ENCODE results near the gene CLK2. TPM values are rescaled to one million over a fixed set of nuclear protein-coding genes. Genes with fewer than 3 reads are reported as not detected.
"Not testable (repeated sequence)": the region's sequence is repeated elsewhere in the genome, so short reads cannot be mapped to it uniquely, and the experiment has no call there.

CLK2 gene
- total RNA-seq, 4 donors from 2014 or later = 14.4 to 51.4 (median 32.9) TPM

DNA sequence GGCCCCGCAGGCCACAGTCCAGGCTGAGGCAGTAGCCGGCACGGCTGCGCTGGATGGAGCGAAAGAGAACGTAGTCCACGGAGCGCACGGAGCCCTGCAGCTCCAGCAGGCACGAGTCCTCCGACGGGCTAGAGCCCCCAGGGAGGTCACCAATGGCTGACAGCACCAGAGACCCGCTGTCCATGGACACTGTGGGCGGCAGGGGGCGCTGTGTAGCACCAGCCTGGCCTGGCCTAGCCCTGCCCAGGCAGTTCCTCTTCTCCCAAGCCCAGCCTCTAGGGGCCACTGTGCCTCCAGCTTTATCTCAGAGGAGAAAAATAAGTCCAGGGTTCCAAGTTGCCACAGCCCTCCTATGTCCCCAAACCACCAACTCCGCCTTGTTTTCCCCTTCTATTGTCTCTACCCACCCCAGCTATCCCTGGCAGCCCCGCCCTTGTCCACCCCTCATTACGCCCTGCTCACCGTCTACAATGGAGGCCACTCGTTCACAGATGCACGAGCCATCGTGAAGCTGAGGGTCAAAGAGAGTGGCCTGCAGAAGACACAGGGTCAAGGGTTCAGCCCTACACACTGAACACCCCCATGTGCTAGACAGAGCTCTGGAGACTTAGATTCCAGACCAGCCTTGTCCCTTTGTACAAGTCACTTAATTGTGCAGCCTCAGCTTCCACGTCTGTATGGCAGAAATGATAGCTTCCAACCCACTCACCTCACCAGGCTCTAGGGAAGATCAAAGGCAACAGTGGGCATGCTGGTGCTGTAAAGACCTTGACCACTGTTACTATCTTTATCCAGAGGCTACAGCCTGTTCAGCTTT, 22.5 kb downstream of the CLK2 start:
- H3K27me3 ChIP-seq = no peaks in the 10 kb centered on the region
- H3K27ac ChIP-seq = peak overlapping the region in 3 of 4 donors; percentile 45 to 70 (median 68)
- peak; percentile 35 for TF ChIP-seq POLR2AphosphoS5 (IDR thresholded peaks at IDR 0.05)
- no peak for TF ChIP-seq POLR2A (IDR thresholded peaks at IDR 0.05)
- TF ChIP-seq, protein P1, sequence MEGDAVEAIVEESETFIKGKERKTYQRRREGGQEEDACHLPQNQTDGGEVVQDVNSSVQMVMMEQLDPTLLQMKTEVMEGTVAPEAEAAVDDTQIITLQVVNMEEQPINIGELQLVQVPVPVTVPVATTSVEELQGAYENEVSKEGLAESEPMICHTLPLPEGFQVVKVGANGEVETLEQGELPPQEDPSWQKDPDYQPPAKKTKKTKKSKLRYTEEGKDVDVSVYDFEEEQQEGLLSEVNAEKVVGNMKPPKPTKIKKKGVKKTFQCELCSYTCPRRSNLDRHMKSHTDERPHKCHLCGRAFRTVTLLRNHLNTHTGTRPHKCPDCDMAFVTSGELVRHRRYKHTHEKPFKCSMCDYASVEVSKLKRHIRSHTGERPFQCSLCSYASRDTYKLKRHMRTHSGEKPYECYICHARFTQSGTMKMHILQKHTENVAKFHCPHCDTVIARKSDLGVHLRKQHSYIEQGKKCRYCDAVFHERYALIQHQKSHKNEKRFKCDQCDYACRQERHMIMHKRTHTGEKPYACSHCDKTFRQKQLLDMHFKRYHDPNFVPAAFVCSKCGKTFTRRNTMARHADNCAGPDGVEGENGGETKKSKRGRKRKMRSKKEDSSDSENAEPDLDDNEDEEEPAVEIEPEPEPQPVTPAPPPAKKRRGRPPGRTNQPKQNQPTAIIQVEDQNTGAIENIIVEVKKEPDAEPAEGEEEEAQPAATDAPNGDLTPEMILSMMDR (IDR thresholded peaks at IDR 0.05) = peak in 3 of 4 experiments; percentile 99 to 100 (median 99)
- H3K9me3 ChIP-seq = no peaks in the 10 kb centered on the region
- 35% methylated on average over 4 of the region's 23 CpGs; no CpG with 5 or more reads in 1 of the 2 donors for WGBS, 2 donors (ENCODE audit: low coverage in 1 of 2)
- H3K4me1 ChIP-seq = peaks cover 0 to 46% (median 24%) of the 10 kb centered on the region in 3 donors
- peaks cover 0 to 24% of the 10 kb centered on the region in 2 donors for H3K36me3 ChIP-seq
- ATAC-seq = peak; percentile 76
- peak overlapping the region in 1 of 2 donors; percentile 39 for H3K4me3 ChIP-seq

DNA sequence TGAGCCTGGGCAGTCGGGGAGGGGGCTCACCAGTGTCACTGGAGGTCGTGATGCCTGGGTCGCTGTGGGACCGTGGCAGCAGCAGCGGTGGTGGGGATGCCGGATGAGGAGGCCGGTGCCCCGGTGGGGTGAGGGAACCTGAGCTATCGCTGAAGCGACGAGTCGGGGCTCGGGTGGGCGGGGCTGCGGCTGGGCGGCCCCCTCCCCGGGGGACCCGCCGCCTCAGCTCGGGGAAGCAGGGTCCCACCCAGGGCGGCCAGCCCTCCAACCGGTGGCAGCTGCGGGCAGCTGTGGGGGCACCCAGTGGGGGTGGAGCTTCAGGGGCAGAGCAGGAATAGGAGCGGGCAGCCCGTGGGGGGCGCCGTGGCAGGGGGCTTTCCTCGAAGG, 23.1 kb downstream of the CLK2 start:
- peaks cover 0 to 24% of the 10 kb centered on the region in 2 donors for H3K36me3 ChIP-seq
- H3K27me3 ChIP-seq = no peaks in the 10 kb centered on the region
- no peaks in the 10 kb centered on the region for H3K9me3 ChIP-seq
- ATAC-seq = no peak
- TF ChIP-seq POLR2A (IDR thresholded peaks at IDR 0.05) (no peak), EP300 (IDR thresholded peaks at IDR 0.05) (no peak)
- H3K4me3 ChIP-seq = peak overlapping the region in 1 of 2 donors; percentile 39
- peaks cover 0 to 49% (median 24%) of the 10 kb centered on the region in 3 donors for H3K4me1 ChIP-seq
- WGBS, 2 donors (ENCODE audit: low coverage in 1 of 2) = no CpG with 5 or more reads among the region's 28 CpGs
- H3K27ac ChIP-seq = peak overlapping the region in 3 of 4 donors; percentile 45 to 70 (median 68)

GRCh38 chr1:155247667-155248553, 25.4 kb downstream of the CLK2 start:
- peaks cover 0 to 46% (median 19%) of the 10 kb centered on the region in 3 donors for H3K4me1 ChIP-seq
- 80 to 100% methylated on average over 1 to 9 of the region's 26 CpGs for WGBS, 2 donors (ENCODE audit: low coverage in 1 of 2)
- H3K27me3 ChIP-seq = no peaks in the 10 kb centered on the region
- peaks cover 0 to 24% of the 10 kb centered on the region in 2 donors for H3K36me3 ChIP-seq
- no peaks in the 10 kb centered on the region for H3K9me3 ChIP-seq
- ATAC-seq = no peak
- no peak overlapping the region for H3K27ac ChIP-seq
- H3K4me3 ChIP-seq = no peak overlapping the region
- TF ChIP-seq POLR2AphosphoS5 (IDR thresholded peaks at IDR 0.05) (no peak), POLR2A (IDR thresholded peaks at IDR 0.05) (no peak), EP300 (IDR thresholded peaks at IDR 0.05) (no peak)
- TF ChIP-seq, protein P1 (IDR thresholded peaks at IDR 0.05) = no peak

DNA sequence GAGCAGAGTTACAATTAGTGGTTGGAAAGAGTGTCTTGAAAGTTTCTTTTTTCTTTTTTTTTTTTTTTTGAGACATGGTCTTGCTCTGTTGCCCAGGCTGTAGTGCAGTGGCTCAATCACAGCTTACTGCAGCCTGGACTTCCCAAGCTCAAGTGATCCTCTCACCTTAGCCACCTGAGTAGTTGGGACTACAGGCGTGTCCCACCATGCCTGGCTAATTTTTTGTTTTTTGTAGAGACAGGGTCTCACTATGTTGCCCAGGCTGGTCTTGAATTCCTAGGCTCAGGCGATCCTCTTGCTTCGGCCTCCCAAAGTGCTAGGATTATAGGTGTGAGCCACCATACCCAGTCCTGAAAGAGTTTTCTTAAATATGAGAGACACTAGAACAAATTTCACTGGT, 26.5 kb downstream of the CLK2 start:
- H3K27ac ChIP-seq, H3K9me3 ChIP-seq, ATAC-seq, H3K4me3 ChIP-seq, H3K27me3 ChIP-seq: not testable (repeated sequence)
- 100% methylated on average over 1 of the region's 3 CpGs; no CpG with 5 or more reads in 1 of the 2 donors for WGBS, 2 donors (ENCODE audit: low coverage in 1 of 2)
- peaks cover 0 to 24% of the 10 kb centered on the region in 2 donors for H3K36me3 ChIP-seq
- peaks cover 0 to 51% (median 22%) of the 10 kb centered on the region in 3 donors for H3K4me1 ChIP-seq

DNA sequence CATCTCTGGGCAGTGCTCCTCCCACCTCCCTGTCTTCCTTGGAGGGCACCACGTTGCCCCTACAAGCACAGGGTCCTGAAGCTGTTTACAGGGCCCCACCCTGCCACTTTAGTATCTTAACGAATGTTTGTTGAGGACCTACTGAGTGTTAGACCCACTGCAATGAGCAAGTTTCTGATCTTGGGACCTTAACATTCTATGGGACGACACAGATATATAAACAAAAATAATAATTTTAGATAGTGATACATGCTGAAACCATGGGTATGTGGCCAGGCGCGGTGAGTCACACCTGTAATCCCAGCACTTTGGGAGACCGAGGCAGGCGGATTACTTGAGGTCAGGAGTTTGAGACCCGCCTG, 28.2 kb downstream of the CLK2 start:
- peak overlapping the region; percentile 78 to 90 (median 88) for H3K27ac ChIP-seq
- peaks cover 0 to 50% (median 15%) of the 10 kb centered on the region in 3 donors for H3K4me1 ChIP-seq
- H3K36me3 ChIP-seq = peaks cover 0 to 24% of the 10 kb centered on the region in 2 donors
- peak overlapping the region; percentile 49 to 55 for H3K4me3 ChIP-seq
- no peaks in the 10 kb centered on the region for H3K27me3 ChIP-seq
- TF ChIP-seq, protein P1 (IDR thresholded peaks at IDR 0.05) = no peak
- TF ChIP-seq POLR2A (IDR thresholded peaks at IDR 0.05) (no peak), POLR2AphosphoS5 (IDR thresholded peaks at IDR 0.05) (no peak), EP300 (IDR thresholded peaks at IDR 0.05) (no peak)
- WGBS, 2 donors (ENCODE audit: low coverage in 1 of 2) = 56 to 67% methylated on average over 3 to 7 of the region's 8 CpGs
- ATAC-seq = no peak
- H3K9me3 ChIP-seq = no peaks in the 10 kb centered on the region
